ENCODE results near the gene MEF2B.
"Not testable (repeated sequence)": the region's sequence is repeated elsewhere in the genome, so short reads cannot be mapped to it uniquely, and the experiment has no call there.

MEF2B gene

GRCh38 chr19:19151418-19151817, 18.6 kb downstream of the MEF2B start:
- H3K27ac ChIP-seq, result no peak overlapping the region
- POLR2A ChIA-PET (ENCODE audit: low non-redundant PET), result no interaction called here

GRCh38 chr19:19149435-19149834, 20.6 kb downstream of the MEF2B start:
- peak overlapping the region; percentile 6; the same call in 1 of the 2 replicates for H3K27ac ChIP-seq
- CTCF ChIA-PET, result interaction anchor here (0.6 kb wide), 1 partner anchor 126 kb away, joined by 3 read pairs; no protein-coding TSS in a partner anchor

More at GRCh38 chr19:19151418-19151817, 18.6 kb downstream of the MEF2B start:
- no peak for DNase-seq (ENCODE audit: low spot score)
- CTCF ChIA-PET, result interaction anchor here (0.7 kb wide), 1 partner anchor 24 kb away, joined by 3 read pairs; no protein-coding TSS in a partner anchor
- no peak for TF ChIP-seq CTCF (conservative IDR thresholded peaks at IDR 0.05; ENCODE audit: low read depth)

GRCh38 chr19:19148504-19148903, 21.6 kb downstream of the MEF2B start:
- 0 out of 2 replicates have a peak overlapping the region, but pooled peaks have one; percentile 6 for H3K27ac ChIP-seq
- DNase-seq (ENCODE audit: low spot score); POLR2A ChIA-PET (ENCODE audit: low non-redundant PET): not testable (repeated sequence)
- CTCF ChIA-PET, result interaction anchor here (0.7 to 0.8 kb wide), 3 partner anchors 9 to 655 kb away, joined by 3 to 5 read pairs (median 3); no protein-coding TSS in a partner anchor

More at GRCh38 chr19:19149435-19149834, 20.6 kb downstream of the MEF2B start:
- POLR2A ChIA-PET (ENCODE audit: low non-redundant PET), result no interaction called here
- TF ChIP-seq CTCF (conservative IDR thresholded peaks at IDR 0.05; ENCODE audit: low read depth), result no peak
- no peak for DNase-seq (ENCODE audit: low spot score)

GRCh38 chr19:19147344-19147743, 22.7 kb downstream of the MEF2B start:
- no peak overlapping the region for H3K27ac ChIP-seq
- CTCF ChIA-PET, result interaction anchor here (0.6 to 2.1 kb wide), 6 partner anchors 9 to 342 kb away, joined by 3 to 13 read pairs (median 5); no protein-coding TSS in a partner anchor
- DNase-seq (ENCODE audit: low spot score), result no peak
- POLR2A ChIA-PET (ENCODE audit: low non-redundant PET), result interaction anchor here (0.6 to 0.8 kb wide), 2 partner anchors 9 to 247 kb away, joined by 3 read pairs; no protein-coding TSS in a partner anchor
- TF ChIP-seq CTCF (conservative IDR thresholded peaks at IDR 0.05; ENCODE audit: low read depth), result no peak

- TF ChIP-seq CTCF (conservative IDR thresholded peaks at IDR 0.05; ENCODE audit: low read depth), result no peak
- no peak for DNase-seq (ENCODE audit: low spot score)
- no peak overlapping the region for H3K27ac ChIP-seq
- POLR2A ChIA-PET (ENCODE audit: low non-redundant PET), result interaction anchor here (0.8 kb wide), 1 partner anchor 9 kb away, joined by 3 read pairs; no protein-coding TSS in a partner anchor
- CTCF ChIA-PET, result interaction anchor here (0.7 to 2.1 kb wide), 6 partner anchors 10 to 343 kb away, joined by 3 to 13 read pairs (median 6); no protein-coding TSS in a partner anchor
These were observed 23.2 kb downstream of the MEF2B start for GRCh38 chr19:19146865-19147264.

- POLR2A ChIA-PET (ENCODE audit: low non-redundant PET), result no interaction called here
- H3K27ac ChIP-seq, result no peak overlapping the region
- TF ChIP-seq CTCF (conservative IDR thresholded peaks at IDR 0.05; ENCODE audit: low read depth), result peak; percentile 98
- DNase-seq (ENCODE audit: low spot score), result peak; percentile 53
- CTCF ChIA-PET, result interaction anchor here (0.5 to 2.1 kb wide), 19 partner anchors 11 to 1326 kb away, joined by 3 to 13 read pairs (median 3); no protein-coding TSS in a partner anchor
These were observed 24.1 kb downstream of the MEF2B start for GRCh38 chr19:19145684-19146608.

Data from RWPE1 (cell line).